NB4 (cell line): ENCODE results near the gene DNAJC12.

Source experiments
- CTCF ChIP-seq: IDR thresholded peaks from one replicate; pipeline ENCODE4 v1.5.1; 2012; ENCODE audit warnings: low read depth, low read length
- MAX ChIP-seq: IDR thresholded peaks from 2 replicates; pipeline ENCODE4 v1.6.1; 2011; ENCODE audit warnings: low read depth, low read length
- POLR2A ChIP-seq: IDR thresholded peaks from 2 replicates; pipeline ENCODE4 v1.6.1; 2011; ENCODE audit warnings: mild to moderate bottlenecking; ENCODE audit not compliant: insufficient read length; ENCODE audit errors: extremely low read depth

GRCh38 chr10:67808704-67809103 is 29.3 kb downstream of the DNAJC12 start:
- no peak for TF ChIP-seq CTCF
- TF ChIP-seq MAX, result no peak
- no peak for TF ChIP-seq POLR2A
